ENCODE results near the gene UPF1.
"Not testable (repeated sequence)": the region's sequence is repeated elsewhere in the genome, so short reads cannot be mapped to it uniquely, and the experiment has no call there.

Gene UPF1

GRCh38 chr19:18913466-18913865, 81.7 kb downstream of the UPF1 start:
- no peak overlapping the region for H3K27ac ChIP-seq
- TF ChIP-seq, protein P1, sequence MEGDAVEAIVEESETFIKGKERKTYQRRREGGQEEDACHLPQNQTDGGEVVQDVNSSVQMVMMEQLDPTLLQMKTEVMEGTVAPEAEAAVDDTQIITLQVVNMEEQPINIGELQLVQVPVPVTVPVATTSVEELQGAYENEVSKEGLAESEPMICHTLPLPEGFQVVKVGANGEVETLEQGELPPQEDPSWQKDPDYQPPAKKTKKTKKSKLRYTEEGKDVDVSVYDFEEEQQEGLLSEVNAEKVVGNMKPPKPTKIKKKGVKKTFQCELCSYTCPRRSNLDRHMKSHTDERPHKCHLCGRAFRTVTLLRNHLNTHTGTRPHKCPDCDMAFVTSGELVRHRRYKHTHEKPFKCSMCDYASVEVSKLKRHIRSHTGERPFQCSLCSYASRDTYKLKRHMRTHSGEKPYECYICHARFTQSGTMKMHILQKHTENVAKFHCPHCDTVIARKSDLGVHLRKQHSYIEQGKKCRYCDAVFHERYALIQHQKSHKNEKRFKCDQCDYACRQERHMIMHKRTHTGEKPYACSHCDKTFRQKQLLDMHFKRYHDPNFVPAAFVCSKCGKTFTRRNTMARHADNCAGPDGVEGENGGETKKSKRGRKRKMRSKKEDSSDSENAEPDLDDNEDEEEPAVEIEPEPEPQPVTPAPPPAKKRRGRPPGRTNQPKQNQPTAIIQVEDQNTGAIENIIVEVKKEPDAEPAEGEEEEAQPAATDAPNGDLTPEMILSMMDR (conservative IDR thresholded peaks at IDR 0.05), result no peak

GRCh38 chr19:18915639-18916038, 83.9 kb downstream of the UPF1 start:
- TF ChIP-seq, protein P1 (conservative IDR thresholded peaks at IDR 0.05), result peak; percentile 68
- H3K27ac ChIP-seq, result no peak overlapping the region

DNA sequence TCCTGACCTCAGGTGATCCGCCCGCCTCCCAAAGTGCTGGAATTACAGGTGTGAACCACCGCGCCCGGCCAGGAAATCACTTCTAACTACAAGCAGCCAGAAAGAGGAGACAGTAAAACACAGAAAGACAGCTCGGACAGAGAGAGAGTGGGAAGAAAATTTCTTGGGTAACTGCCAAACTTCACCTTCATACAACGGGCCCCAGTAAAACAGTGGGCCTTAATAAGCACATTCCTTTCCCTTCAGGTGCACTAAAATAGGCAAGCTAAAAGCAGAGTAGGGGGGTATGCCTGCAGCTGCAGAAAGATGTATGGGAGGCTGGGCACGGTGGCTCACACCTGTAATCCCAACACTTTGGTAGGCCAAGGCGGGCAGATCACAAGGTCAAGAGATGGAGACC, 85.8 kb downstream of the UPF1 start:
- not testable (repeated sequence) for H3K27ac ChIP-seq
